HepG2 (cell line): ENCODE measurements around the gene TFB1M. TPM values are rescaled to one million over a fixed set of nuclear protein-coding genes. Genes with fewer than 3 reads are reported as not detected.

Experiments
- BORCS8-MEF2B ChIP-seq: sonication (generic); formaldehyde crosslinking; IDR thresholded peaks from 2 replicates; pipeline ENCODE4 v1.8.0; 2022; ENCODE audit warnings: mild to moderate bottlenecking, missing genetic modification reagents
- E2F5 ChIP-seq: sonication (generic); formaldehyde crosslinking; conservative IDR thresholded peaks from 2 replicates; pipeline ENCODE4 v1.4.0; 2020; ENCODE audit warnings: missing genetic modification reagents
- GTF2F1 ChIP-seq: fragments of 150-350 bp; IDR thresholded peaks from 2 replicates; pipeline ENCODE4 v1.6.1; 2014; ENCODE audit warnings: low read length
- KMT2A ChIP-seq: sonication (generic); formaldehyde crosslinking; IDR thresholded peaks from 2 replicates; pipeline ENCODE4 v1.4.0; 2020; ENCODE audit warnings: missing genetic modification reagents
- PATZ1 ChIP-seq: sonication (generic); formaldehyde crosslinking; IDR thresholded peaks from 2 replicates; pipeline ENCODE4 v1.4.0; 2020; ENCODE audit warnings: missing genetic modification reagents
- PRMT3 ChIP-seq: sonication (generic); formaldehyde crosslinking; IDR thresholded peaks from 2 replicates; pipeline ENCODE4 v1.8.1; 2022; ENCODE audit warnings: low read depth, mild to moderate bottlenecking, moderate library complexity, missing genetic modification reagents, borderline replicate concordance
- SIX1 ChIP-seq: sonication (generic); formaldehyde crosslinking; IDR thresholded peaks from 2 replicates; pipeline ENCODE4 v1.4.0; 2020; ENCODE audit warnings: missing genetic modification reagents, borderline replicate concordance
- THAP11 ChIP-seq: IDR thresholded peaks from 2 replicates; pipeline ENCODE4 v1.6.1; 2016; ENCODE audit warnings: missing biosample characterization, missing genetic modification reagents
- ZC3H13 ChIP-seq: sonication (generic); formaldehyde crosslinking; IDR thresholded peaks from 2 replicates; pipeline ENCODE4 v1.8.1; 2023; ENCODE audit warnings: mild to moderate bottlenecking, missing genetic modification reagents, moderate library complexity
- ZFP82 ChIP-seq: sonication (generic); formaldehyde crosslinking; IDR thresholded peaks from 2 replicates; pipeline ENCODE4 v1.5.1; 2020; ENCODE audit warnings: mild to moderate bottlenecking, missing genetic modification reagents, borderline replicate concordance
- ZNF850 ChIP-seq: sonication (generic); formaldehyde crosslinking; conservative IDR thresholded peaks from 2 replicates; pipeline ENCODE4 v1.9.0; 2021; ENCODE audit warnings: mild to moderate bottlenecking, missing genetic modification reagents
- polyA plus RNA-seq, 8 experiments: library from polyadenylated mRNA; depleted of rRNA in 3 of 8; stranded (reverse) in 7 of 8; unstranded in 1 of 8; fragments of >200 nt; fragmentation: Illumina TruSeq in 4 of 8; extraction: Trizol in 4 of 8; gene quantifications; 2 replicates each; pipeline versions ENCODE4 v1.2.1 to v1.2.3, GENCODE V29; 2011 to 2016; ENCODE audit warnings: low read depth in 4 of 8, missing spikeins in 1 of 8, mixed read lengths in 1 of 8; ENCODE audit not compliant: insufficient read depth in 1 of 8
- total RNA-seq, 5 experiments: library from RNA; depleted of rRNA; stranded (reverse); fragments of >200 nt; fragmentation: Illumina TruSeq; extraction: Trizol; gene quantifications; 2 replicates each; pipeline ENCODE4 v1.2.3, GENCODE V29; 2016; ENCODE audit warnings: low read depth in 1 of 5
- TF ChIP-seq, protein P1 (sequence below): sonication (generic); formaldehyde crosslinking; IDR thresholded peaks from 2 replicates; pipeline ENCODE4 v1.4.0; 2020; ENCODE audit warnings: missing genetic modification reagents, borderline replicate concordance
- TF ChIP-seq, protein P2 (sequence below), 2 experiments: fragments of 450-650 bp in 1 of 2; sonication (generic) in 1 of 2; formaldehyde crosslinking in 1 of 2; IDR thresholded peaks; 2 replicates each; pipeline versions ENCODE4 v1.6.1 to v1.8.0; 2016 to 2022; ENCODE audit warnings: antibody characterized with exemption in 1 of 2, mild to moderate bottlenecking in 1 of 2, missing genetic modification reagents in 1 of 2

Gene TFB1M
- total and polyA plus RNA-seq, 2 of the 13 experiments (the other 11 are each of a cell fraction or from before 2014, with no cell fraction given), result 91.4 to 122 TPM

DNA sequence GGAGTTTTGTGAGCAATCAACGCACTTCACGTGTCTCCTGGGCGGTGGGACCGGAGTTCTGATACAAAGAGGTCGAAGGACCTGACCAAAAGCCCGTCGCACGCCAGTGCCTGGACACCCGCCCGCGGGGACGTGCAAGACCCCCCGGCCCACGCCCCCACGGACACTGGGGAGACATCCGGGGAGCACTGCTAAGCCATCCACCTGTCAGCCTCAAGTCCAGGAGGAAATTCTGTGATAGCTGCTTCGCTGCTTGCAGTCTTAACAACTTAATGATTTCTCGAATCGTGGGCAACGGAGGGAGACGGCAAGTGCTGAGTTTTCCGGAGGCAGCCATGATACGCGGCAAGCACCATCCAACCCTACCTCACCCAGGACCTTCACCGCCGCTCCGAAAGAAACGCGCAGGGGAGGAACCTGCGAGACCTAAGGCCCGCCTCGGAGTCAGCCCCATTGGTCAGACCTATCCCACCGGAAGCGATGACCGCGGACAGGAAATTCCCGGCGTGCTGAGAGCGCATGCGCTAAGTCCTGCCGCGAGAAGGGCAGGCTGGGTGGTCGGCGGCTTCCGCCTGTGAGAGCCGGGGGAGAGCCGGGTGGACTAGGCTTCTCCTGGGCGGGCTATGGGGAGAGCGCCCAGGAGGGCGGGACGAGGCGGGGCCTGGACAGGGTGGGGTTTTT, at the start of gene TFB1M (continued):
- no peak for TF ChIP-seq ZNF850 (CRISPR knock-in tag)
- TF ChIP-seq SIX1 (CRISPR knock-in tag), result no peak
- TF ChIP-seq BORCS8-MEF2B (CRISPR knock-in tag), result no peak
- TF ChIP-seq KMT2A (CRISPR knock-in tag), result peak; percentile 78
- peak; percentile 88 for TF ChIP-seq ZC3H13
- peak; percentile 74; the same call in 1 of the 2 replicates for TF ChIP-seq PRMT3
- 0 out of 2 replicates have a peak, but pooled peaks have one; percentile 29 for TF ChIP-seq ZFP82 (CRISPR knock-in tag)
- TF ChIP-seq, protein P1, sequence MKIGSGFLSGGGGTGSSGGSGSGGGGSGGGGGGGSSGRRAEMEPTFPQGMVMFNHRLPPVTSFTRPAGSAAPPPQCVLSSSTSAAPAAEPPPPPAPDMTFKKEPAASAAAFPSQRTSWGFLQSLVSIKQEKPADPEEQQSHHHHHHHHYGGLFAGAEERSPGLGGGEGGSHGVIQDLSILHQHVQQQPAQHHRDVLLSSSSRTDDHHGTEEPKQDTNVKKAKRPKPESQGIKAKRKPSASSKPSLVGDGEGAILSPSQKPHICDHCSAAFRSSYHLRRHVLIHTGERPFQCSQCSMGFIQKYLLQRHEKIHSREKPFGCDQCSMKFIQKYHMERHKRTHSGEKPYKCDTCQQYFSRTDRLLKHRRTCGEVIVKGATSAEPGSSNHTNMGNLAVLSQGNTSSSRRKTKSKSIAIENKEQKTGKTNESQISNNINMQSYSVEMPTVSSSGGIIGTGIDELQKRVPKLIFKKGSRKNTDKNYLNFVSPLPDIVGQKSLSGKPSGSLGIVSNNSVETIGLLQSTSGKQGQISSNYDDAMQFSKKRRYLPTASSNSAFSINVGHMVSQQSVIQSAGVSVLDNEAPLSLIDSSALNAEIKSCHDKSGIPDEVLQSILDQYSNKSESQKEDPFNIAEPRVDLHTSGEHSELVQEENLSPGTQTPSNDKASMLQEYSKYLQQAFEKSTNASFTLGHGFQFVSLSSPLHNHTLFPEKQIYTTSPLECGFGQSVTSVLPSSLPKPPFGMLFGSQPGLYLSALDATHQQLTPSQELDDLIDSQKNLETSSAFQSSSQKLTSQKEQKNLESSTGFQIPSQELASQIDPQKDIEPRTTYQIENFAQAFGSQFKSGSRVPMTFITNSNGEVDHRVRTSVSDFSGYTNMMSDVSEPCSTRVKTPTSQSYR (CRISPR knock-in tag), result no peak; the same call in 1 of the 2 replicates
- TF ChIP-seq GTF2F1, result peak; percentile 71; the same call in 1 of the 2 replicates
- peak; percentile 70 for TF ChIP-seq PATZ1 (CRISPR knock-in tag)
- TF ChIP-seq, protein P2, sequence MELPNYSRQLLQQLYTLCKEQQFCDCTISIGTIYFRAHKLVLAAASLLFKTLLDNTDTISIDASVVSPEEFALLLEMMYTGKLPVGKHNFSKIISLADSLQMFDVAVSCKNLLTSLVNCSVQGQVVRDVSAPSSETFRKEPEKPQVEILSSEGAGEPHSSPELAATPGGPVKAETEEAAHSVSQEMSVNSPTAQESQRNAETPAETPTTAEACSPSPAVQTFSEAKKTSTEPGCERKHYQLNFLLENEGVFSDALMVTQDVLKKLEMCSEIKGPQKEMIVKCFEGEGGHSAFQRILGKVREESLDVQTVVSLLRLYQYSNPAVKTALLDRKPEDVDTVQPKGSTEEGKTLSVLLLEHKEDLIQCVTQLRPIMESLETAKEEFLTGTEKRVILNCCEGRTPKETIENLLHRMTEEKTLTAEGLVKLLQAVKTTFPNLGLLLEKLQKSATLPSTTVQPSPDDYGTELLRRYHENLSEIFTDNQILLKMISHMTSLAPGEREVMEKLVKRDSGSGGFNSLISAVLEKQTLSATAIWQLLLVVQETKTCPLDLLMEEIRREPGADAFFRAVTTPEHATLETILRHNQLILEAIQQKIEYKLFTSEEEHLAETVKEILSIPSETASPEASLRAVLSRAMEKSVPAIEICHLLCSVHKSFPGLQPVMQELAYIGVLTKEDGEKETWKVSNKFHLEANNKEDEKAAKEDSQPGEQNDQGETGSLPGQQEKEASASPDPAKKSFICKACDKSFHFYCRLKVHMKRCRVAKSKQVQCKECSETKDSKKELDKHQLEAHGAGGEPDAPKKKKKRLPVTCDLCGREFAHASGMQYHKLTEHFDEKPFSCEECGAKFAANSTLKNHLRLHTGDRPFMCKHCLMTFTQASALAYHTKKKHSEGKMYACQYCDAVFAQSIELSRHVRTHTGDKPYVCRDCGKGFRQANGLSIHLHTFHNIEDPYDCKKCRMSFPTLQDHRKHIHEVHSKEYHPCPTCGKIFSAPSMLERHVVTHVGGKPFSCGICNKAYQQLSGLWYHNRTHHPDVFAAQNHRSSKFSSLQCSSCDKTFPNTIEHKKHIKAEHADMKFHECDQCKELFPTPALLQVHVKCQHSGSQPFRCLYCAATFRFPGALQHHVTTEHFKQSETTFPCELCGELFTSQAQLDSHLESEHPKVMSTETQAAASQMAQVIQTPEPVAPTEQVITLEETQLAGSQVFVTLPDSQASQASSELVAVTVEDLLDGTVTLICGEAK (IDR thresholded peaks at IDR 0.05), result peak; percentile 50
- TF ChIP-seq, protein P2 (CRISPR knock-in tag; IDR thresholded peaks at IDR 0.05), result no peak; the same call in 1 of the 2 replicates
- TF ChIP-seq E2F5, result no peak
- TF ChIP-seq THAP11 (CRISPR knock-in tag), result peak; percentile 88
